ENCODE results near the gene DLGAP1.

DLGAP1 gene

GRCh38 chr18:3870914-3871313 lies 584.2 kb downstream of the DLGAP1 start:
- Histone ChIP-seq H3K9ac (ENCODE audit: low read depth in 1 of 2, low read length in 2 of 2) (no peak overlapping the region), H3K27ac (ENCODE audit: low read depth, low read length) (no peak overlapping the region), H3K36me3 (ENCODE audit: control insufficient read depth in 1 of 2, insufficient read depth in 2 of 2, low read length in 2 of 2) (no peaks in the 10 kb centered on the region), H3K4me1 (ENCODE audit: control insufficient read depth in 1 of 2, insufficient read depth in 2 of 2, low read length in 2 of 2) (no peaks in the 10 kb centered on the region), H3K9me3 (ENCODE audit: control insufficient read depth in 1 of 2, low read length in 2 of 2) (no peaks in the 10 kb centered on the region), H3K4me3 (ENCODE audit: low read depth in 1 of 2, low read length in 2 of 2) (no peak overlapping the region), H3K27me3 (ENCODE audit: control insufficient read depth in 1 of 2, insufficient read depth in 2 of 2, low read length in 2 of 2) (no peaks in the 10 kb centered on the region)

DNA sequence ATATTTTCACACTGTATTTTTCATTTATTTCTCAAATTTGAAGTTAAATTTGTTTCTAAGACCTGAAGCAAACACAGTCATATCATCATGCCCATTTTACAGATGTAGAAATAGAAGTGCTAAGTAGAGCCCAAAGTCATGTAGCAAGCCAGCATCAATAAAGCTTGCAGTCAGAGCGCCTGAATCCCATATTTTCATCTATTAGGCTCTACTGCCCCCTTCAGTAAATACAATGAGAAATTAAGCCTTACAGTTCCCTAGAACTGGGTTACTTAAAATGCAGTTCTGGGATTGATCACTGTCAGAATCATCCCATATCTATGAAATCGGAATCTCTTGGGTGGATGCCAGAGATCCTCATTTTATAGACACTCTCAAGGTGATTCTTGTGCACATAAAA lies 585.3 kb downstream of the DLGAP1 start:
- Histone ChIP-seq H3K9ac (ENCODE audit: low read depth in 1 of 2, low read length in 2 of 2) (no peak overlapping the region), H3K36me3 (ENCODE audit: control insufficient read depth in 1 of 2, insufficient read depth in 2 of 2, low read length in 2 of 2) (no peaks in the 10 kb centered on the region), H3K4me1 (ENCODE audit: control insufficient read depth in 1 of 2, insufficient read depth in 2 of 2, low read length in 2 of 2) (no peaks in the 10 kb centered on the region), H3K27ac (ENCODE audit: low read depth, low read length) (no peak overlapping the region), H3K4me3 (ENCODE audit: low read depth in 1 of 2, low read length in 2 of 2) (no peak overlapping the region), H3K9me3 (ENCODE audit: control insufficient read depth in 1 of 2, low read length in 2 of 2) (no peaks in the 10 kb centered on the region), H3K27me3 (ENCODE audit: control insufficient read depth in 1 of 2, insufficient read depth in 2 of 2, low read length in 2 of 2) (no peaks in the 10 kb centered on the region)

DNA sequence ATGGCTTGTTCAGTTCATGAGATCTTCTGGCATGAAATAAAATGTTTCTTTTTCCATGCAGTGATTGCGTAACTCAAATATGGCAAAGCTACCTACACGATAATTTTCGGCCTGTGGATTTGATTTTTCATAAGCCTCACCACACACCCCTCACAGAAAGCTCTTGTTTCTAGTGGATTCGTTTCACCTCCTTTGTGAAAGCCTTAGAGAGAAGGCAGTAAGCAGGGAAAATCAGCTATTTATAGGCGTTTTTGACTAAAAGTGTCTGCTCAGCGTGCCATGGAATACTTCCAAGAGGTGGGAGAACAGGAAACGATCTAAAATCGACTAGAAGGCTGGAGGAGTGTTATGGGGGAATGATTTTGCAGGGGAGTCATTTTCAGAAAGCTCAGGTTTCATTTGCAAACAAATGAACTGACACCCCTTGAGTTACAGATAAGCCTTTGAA lies 587.2 kb downstream of the DLGAP1 start:
- Histone ChIP-seq H3K36me3 (ENCODE audit: control insufficient read depth in 1 of 2, insufficient read depth in 2 of 2, low read length in 2 of 2) (no peaks in the 10 kb centered on the region), H3K9me3 (ENCODE audit: control insufficient read depth in 1 of 2, low read length in 2 of 2) (no peaks in the 10 kb centered on the region), H3K27me3 (ENCODE audit: control insufficient read depth in 1 of 2, insufficient read depth in 2 of 2, low read length in 2 of 2) (no peaks in the 10 kb centered on the region), H3K27ac (ENCODE audit: low read depth, low read length) (no peak overlapping the region), H3K4me3 (ENCODE audit: low read depth in 1 of 2, low read length in 2 of 2) (no peak overlapping the region), H3K4me1 (ENCODE audit: control insufficient read depth in 1 of 2, insufficient read depth in 2 of 2, low read length in 2 of 2) (no peaks in the 10 kb centered on the region), H3K9ac (ENCODE audit: low read depth in 1 of 2, low read length in 2 of 2) (no peak overlapping the region)

DNA sequence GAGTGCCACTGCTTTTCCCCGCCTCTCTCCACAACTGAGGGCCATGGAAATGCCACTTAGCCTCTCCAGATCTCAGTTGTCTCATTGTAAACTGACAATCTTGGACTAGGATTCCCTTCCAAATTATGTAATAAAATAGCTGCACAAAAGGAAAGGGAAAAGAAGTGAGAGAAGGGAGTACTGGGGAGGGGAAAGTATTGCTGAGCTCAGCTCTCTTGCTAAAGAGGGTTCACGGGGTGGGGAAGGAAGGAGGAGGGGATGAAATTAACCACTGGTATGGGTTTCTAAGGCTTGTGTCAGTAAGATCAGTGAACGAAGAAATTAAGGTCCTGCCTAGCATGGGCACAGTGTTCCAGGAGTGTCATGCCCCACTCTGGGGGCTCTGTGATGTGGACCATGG lies 587.9 kb downstream of the DLGAP1 start:
- Histone ChIP-seq H3K9me3 (ENCODE audit: control insufficient read depth in 1 of 2, low read length in 2 of 2) (no peaks in the 10 kb centered on the region), H3K27ac (ENCODE audit: low read depth, low read length) (no peak overlapping the region), H3K4me1 (ENCODE audit: control insufficient read depth in 1 of 2, insufficient read depth in 2 of 2, low read length in 2 of 2) (no peaks in the 10 kb centered on the region), H3K9ac (ENCODE audit: low read depth in 1 of 2, low read length in 2 of 2) (no peak overlapping the region), H3K36me3 (ENCODE audit: control insufficient read depth in 1 of 2, insufficient read depth in 2 of 2, low read length in 2 of 2) (no peaks in the 10 kb centered on the region), H3K27me3 (ENCODE audit: control insufficient read depth in 1 of 2, insufficient read depth in 2 of 2, low read length in 2 of 2) (no peaks in the 10 kb centered on the region), H3K4me3 (ENCODE audit: low read depth in 1 of 2, low read length in 2 of 2) (no peak overlapping the region)

DNA sequence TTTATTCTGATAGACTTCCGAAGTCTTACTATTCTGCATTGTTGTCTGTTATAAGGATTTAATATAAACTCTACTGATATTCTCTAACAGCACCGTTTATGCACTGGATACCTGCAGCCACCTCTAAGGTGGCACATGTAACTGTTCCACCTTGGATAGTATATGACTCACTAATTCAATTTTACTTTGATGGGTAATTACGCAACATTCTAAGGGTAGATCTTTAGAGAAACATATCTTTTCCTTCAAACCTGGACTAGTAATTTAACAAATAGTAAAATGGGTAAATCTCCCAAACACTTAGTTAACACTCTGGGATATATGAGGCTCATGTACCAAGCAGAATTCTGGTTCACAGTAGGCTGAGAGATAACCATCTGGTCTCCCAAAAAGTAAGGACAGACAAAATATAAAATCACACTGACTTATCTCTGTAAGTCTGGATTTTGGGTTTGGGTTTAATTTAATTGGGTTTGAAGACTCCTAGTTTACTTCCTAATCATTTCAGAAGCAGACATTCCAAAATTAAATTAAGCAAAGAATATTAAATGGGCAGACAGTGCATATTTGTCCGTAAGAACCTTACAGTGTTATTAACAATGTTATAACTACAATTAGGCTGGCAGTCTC lies 590.3 kb downstream of the DLGAP1 start:
- Histone ChIP-seq H3K27me3 (ENCODE audit: control insufficient read depth in 1 of 2, insufficient read depth in 2 of 2, low read length in 2 of 2) (no peaks in the 10 kb centered on the region), H3K4me1 (ENCODE audit: control insufficient read depth in 1 of 2, insufficient read depth in 2 of 2, low read length in 2 of 2) (no peaks in the 10 kb centered on the region), H3K36me3 (ENCODE audit: control insufficient read depth in 1 of 2, insufficient read depth in 2 of 2, low read length in 2 of 2) (no peaks in the 10 kb centered on the region), H3K4me3 (ENCODE audit: low read depth in 1 of 2, low read length in 2 of 2) (no peak overlapping the region), H3K9ac (ENCODE audit: low read depth in 1 of 2, low read length in 2 of 2) (no peak overlapping the region), H3K27ac (ENCODE audit: low read depth, low read length) (no peak overlapping the region), H3K9me3 (ENCODE audit: control insufficient read depth in 1 of 2, low read length in 2 of 2) (no peaks in the 10 kb centered on the region)

DNA sequence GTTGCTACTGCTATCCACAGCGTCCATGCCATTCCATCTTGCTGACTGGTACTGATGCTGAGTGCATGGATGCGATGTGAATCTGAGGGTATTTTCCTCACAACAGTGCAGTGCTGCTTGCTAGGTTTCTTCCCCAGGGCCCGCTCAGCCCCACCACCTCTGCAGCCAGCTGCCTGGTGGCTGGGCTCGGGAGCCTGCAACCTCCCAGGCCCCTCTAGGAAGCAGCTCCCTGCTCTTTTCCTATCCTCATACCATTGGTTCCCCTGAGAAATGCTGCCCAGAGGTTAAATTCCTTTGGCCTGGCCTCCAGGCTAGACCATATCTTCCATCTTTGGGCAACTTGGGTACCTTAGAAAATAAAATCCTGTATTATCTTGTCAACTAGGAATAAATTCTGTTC lies 591.5 kb downstream of the DLGAP1 start:
- no peaks in the 10 kb centered on the region for H3K36me3 ChIP-seq (ENCODE audit: control insufficient read depth in 1 of 2, insufficient read depth in 2 of 2, low read length in 2 of 2)
- no peaks in the 10 kb centered on the region for H3K4me1 ChIP-seq (ENCODE audit: control insufficient read depth in 1 of 2, insufficient read depth in 2 of 2, low read length in 2 of 2)
- H3K9me3 ChIP-seq (ENCODE audit: control insufficient read depth in 1 of 2, low read length in 2 of 2), result no peaks in the 10 kb centered on the region
- no peak overlapping the region for H3K27ac ChIP-seq (ENCODE audit: low read depth, low read length)
- no peak overlapping the region for H3K9ac ChIP-seq (ENCODE audit: low read depth in 1 of 2, low read length in 2 of 2)
- H3K4me3 ChIP-seq (ENCODE audit: low read depth in 1 of 2, low read length in 2 of 2), result no peak overlapping the region
- no peaks in the 10 kb centered on the region for H3K27me3 ChIP-seq (ENCODE audit: control insufficient read depth in 1 of 2, insufficient read depth in 2 of 2, low read length in 2 of 2)

GRCh38 chr18:3863006-3863405 lies 592.1 kb downstream of the DLGAP1 start:
- H3K27me3 ChIP-seq (ENCODE audit: control insufficient read depth in 1 of 2, insufficient read depth in 2 of 2, low read length in 2 of 2), result no peaks in the 10 kb centered on the region
- no peaks in the 10 kb centered on the region for H3K36me3 ChIP-seq (ENCODE audit: control insufficient read depth in 1 of 2, insufficient read depth in 2 of 2, low read length in 2 of 2)
- no peak overlapping the region for H3K27ac ChIP-seq (ENCODE audit: low read depth, low read length)
- H3K9me3 ChIP-seq (ENCODE audit: control insufficient read depth in 1 of 2, low read length in 2 of 2), result no peaks in the 10 kb centered on the region
- no peak overlapping the region for H3K9ac ChIP-seq (ENCODE audit: low read depth in 1 of 2, low read length in 2 of 2)
- no peak overlapping the region for H3K4me3 ChIP-seq (ENCODE audit: low read depth in 1 of 2, low read length in 2 of 2)
- H3K4me1 ChIP-seq (ENCODE audit: control insufficient read depth in 1 of 2, insufficient read depth in 2 of 2, low read length in 2 of 2), result no peaks in the 10 kb centered on the region

DNA sequence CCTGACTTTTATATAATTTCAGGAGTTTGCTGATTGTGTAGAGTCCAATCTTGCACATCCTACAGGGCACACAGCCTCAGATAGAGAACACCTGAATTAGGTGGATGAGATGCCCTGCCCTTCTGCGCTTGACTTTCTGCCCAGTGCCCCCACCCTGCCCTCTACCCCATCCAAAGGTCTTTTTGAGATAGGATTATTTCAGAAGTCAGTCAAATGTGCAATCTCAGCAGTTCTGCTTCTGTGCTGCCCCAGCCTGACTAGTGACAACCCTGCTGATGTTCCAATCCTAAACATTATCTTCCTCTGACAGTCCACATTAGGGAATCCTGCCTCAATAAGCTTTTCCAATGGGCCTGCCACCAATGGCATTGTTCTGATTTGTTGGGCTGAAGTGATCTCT lies 593.6 kb downstream of the DLGAP1 start:
- no peaks in the 10 kb centered on the region for H3K27me3 ChIP-seq (ENCODE audit: control insufficient read depth in 1 of 2, insufficient read depth in 2 of 2, low read length in 2 of 2)
- H3K9ac ChIP-seq (ENCODE audit: low read depth in 1 of 2, low read length in 2 of 2), result no peak overlapping the region
- no peak overlapping the region for H3K4me3 ChIP-seq (ENCODE audit: low read depth in 1 of 2, low read length in 2 of 2)
- no peak overlapping the region for H3K27ac ChIP-seq (ENCODE audit: low read depth, low read length)
- H3K9me3 ChIP-seq (ENCODE audit: control insufficient read depth in 1 of 2, low read length in 2 of 2), result no peaks in the 10 kb centered on the region
- no peaks in the 10 kb centered on the region for H3K36me3 ChIP-seq (ENCODE audit: control insufficient read depth in 1 of 2, insufficient read depth in 2 of 2, low read length in 2 of 2)
- H3K4me1 ChIP-seq (ENCODE audit: control insufficient read depth in 1 of 2, insufficient read depth in 2 of 2, low read length in 2 of 2), result no peaks in the 10 kb centered on the region

DNA sequence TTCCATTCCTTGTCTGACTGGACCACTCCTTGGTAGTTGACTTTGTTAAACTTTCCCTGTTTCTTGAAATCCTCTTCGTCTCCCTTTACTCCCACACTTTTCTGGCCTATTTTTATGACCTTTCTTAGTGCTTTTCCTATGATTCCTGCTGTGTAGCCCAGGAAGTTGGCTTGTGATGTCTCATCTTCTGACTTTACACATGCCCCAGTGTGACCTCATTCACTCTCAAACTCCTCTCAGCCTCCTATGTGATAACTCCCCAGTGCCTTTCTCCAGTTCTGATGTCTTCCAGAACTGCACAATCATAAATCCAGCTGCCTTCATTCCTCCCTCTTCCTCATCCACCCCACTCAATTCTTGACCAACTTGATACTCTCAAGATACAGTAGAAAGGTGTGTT lies 597.6 kb downstream of the DLGAP1 start:
- Histone ChIP-seq H3K9ac (ENCODE audit: low read depth in 1 of 2, low read length in 2 of 2) (no peak overlapping the region), H3K27ac (ENCODE audit: low read depth, low read length) (no peak overlapping the region), H3K4me1 (ENCODE audit: control insufficient read depth in 1 of 2, insufficient read depth in 2 of 2, low read length in 2 of 2) (no peaks in the 10 kb centered on the region), H3K4me3 (ENCODE audit: low read depth in 1 of 2, low read length in 2 of 2) (no peak overlapping the region), H3K36me3 (ENCODE audit: control insufficient read depth in 1 of 2, insufficient read depth in 2 of 2, low read length in 2 of 2) (no peaks in the 10 kb centered on the region), H3K27me3 (ENCODE audit: control insufficient read depth in 1 of 2, insufficient read depth in 2 of 2, low read length in 2 of 2) (no peaks in the 10 kb centered on the region), H3K9me3 (ENCODE audit: control insufficient read depth in 1 of 2, low read length in 2 of 2) (no peaks in the 10 kb centered on the region)

GRCh38 chr18:3855966-3856365 lies 599.1 kb downstream of the DLGAP1 start:
- Histone ChIP-seq H3K27ac (ENCODE audit: low read depth, low read length) (no peak overlapping the region), H3K9me3 (ENCODE audit: control insufficient read depth in 1 of 2, low read length in 2 of 2) (no peaks in the 10 kb centered on the region), H3K4me3 (ENCODE audit: low read depth in 1 of 2, low read length in 2 of 2) (no peak overlapping the region), H3K36me3 (ENCODE audit: control insufficient read depth in 1 of 2, insufficient read depth in 2 of 2, low read length in 2 of 2) (no peaks in the 10 kb centered on the region), H3K4me1 (ENCODE audit: control insufficient read depth in 1 of 2, insufficient read depth in 2 of 2, low read length in 2 of 2) (no peaks in the 10 kb centered on the region), H3K27me3 (ENCODE audit: control insufficient read depth in 1 of 2, insufficient read depth in 2 of 2, low read length in 2 of 2) (no peaks in the 10 kb centered on the region), H3K9ac (ENCODE audit: low read depth in 1 of 2, low read length in 2 of 2) (no peak overlapping the region)

DNA sequence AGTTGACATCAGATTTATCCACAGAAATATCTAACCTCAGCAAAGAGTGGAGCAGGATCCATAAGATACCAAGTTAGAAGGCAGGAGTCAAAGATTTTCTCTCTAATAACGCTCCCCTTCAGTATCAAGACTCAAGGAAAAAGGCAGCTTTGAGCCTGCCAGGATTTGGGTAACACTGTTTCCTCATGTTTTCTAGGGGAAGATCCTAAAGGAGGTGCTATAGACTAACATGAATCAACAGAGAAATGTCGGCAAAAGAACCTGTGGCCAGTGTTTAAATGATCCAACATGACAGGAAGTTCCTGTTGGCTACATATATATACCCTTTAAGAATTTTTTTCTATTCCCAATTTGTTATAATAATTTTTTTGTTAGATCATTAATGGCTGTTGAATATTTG lies 602.8 kb downstream of the DLGAP1 start:
- Histone ChIP-seq H3K9me3 (ENCODE audit: control insufficient read depth in 1 of 2, low read length in 2 of 2) (no peaks in the 10 kb centered on the region), H3K27ac (ENCODE audit: low read depth, low read length) (no peak overlapping the region), H3K4me3 (ENCODE audit: low read depth in 1 of 2, low read length in 2 of 2) (no peak overlapping the region), H3K9ac (ENCODE audit: low read depth in 1 of 2, low read length in 2 of 2) (no peak overlapping the region), H3K4me1 (ENCODE audit: control insufficient read depth in 1 of 2, insufficient read depth in 2 of 2, low read length in 2 of 2) (no peaks in the 10 kb centered on the region), H3K27me3 (ENCODE audit: control insufficient read depth in 1 of 2, insufficient read depth in 2 of 2, low read length in 2 of 2) (no peaks in the 10 kb centered on the region), H3K36me3 (ENCODE audit: control insufficient read depth in 1 of 2, insufficient read depth in 2 of 2, low read length in 2 of 2) (no peaks in the 10 kb centered on the region)

Measured in duodenal mucosa (tissue), 2 donors.